ENCODE data around the gene OR10H5. TPM values are rescaled to one million over a fixed set of nuclear protein-coding genes. Genes with fewer than 3 reads are reported as not detected.
"Not testable (repeated sequence)": the region's sequence is repeated elsewhere in the genome, so short reads cannot be mapped to it uniquely, and the experiment has no call there.

Gene OR10H5
- total RNA-seq, 2 donors from 2014 or later, result not detected

DNA sequence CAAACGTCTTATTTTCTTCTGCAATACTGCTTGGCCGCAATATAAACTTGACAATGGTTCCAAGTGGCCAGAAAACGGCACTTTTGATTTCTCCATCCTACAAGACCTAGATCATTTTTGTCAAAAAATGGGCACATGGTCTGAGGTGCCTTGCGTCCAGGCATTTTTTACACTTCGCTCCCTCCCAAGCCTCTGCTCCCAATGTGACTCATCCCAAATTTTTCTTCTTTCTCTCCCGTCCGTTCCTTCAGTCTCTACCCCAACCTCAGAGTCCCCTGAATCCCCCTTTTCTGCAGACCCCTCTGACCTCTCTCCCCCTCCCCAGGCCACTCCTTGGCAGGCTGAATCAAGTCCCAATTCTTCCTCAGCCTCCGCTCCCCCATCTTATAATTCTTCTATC, 42.3 kb downstream of the OR10H5 start:
- Histone ChIP-seq H3K9me3 (no peaks in the 10 kb centered on the region), H3K27ac (no peak overlapping the region), H3K4me1 (no peaks in the 10 kb centered on the region), H3K27me3 (no peaks in the 10 kb centered on the region), H3K4me3 (no peak overlapping the region), H3K36me3 (no peaks in the 10 kb centered on the region)
- no peak for TF ChIP-seq CTCF (IDR thresholded peaks at IDR 0.05)
- no peak for DNase-seq (ENCODE audit: low spot score)

GRCh38 chr19:15831626-15832025, 44.2 kb downstream of the OR10H5 start:
- no peaks in the 10 kb centered on the region for H3K9me3 ChIP-seq
- TF ChIP-seq CTCF (IDR thresholded peaks at IDR 0.05), result no peak
- DNase-seq (ENCODE audit: low spot score), result no peak

DNA sequence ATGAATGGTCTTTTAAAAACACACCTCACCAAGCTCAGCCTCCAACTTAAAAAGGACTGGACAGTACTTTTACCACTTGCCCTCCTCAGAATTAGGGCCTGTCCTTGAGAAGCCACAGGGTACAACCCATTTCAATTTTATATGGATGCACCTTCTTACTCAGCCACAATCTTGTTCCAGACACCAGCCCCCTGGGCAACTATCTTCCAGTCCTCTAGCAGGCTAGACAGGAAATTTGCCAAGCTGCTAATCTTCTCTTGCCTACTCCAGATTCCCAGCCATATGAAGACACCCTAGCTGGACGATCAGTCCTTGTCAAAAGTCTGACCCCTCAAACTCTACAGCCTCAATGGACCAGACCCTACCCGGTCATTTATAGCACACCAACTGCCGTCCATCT, 46.8 kb downstream of the OR10H5 start:
- not testable (repeated sequence) for H3K9me3 ChIP-seq; H3K27me3 ChIP-seq; H3K4me3 ChIP-seq; H3K4me1 ChIP-seq; H3K36me3 ChIP-seq; DNase-seq (ENCODE audit: low spot score); H3K27ac ChIP-seq

More at GRCh38 chr19:15831626-15832025, 44.2 kb downstream of the OR10H5 start:
- Histone ChIP-seq H3K36me3 (no peaks in the 10 kb centered on the region), H3K27ac (no peak overlapping the region), H3K4me1 (peaks cover 0 to 8% of the 10 kb centered on the region in 2 donors), H3K4me3 (no peak overlapping the region), H3K27me3 (no peaks in the 10 kb centered on the region)

- H3K4me3 ChIP-seq, result peak overlapping the region; percentile 85 to 87
- not testable (repeated sequence) for H3K27me3 ChIP-seq; DNase-seq (ENCODE audit: low spot score); H3K36me3 ChIP-seq; H3K4me1 ChIP-seq; H3K9me3 ChIP-seq
- H3K27ac ChIP-seq, result peak overlapping the region; percentile 97 to 98
These were observed 48.3 kb downstream of the OR10H5 start for GRCh38 chr19:15835565-15836329.

DNA sequence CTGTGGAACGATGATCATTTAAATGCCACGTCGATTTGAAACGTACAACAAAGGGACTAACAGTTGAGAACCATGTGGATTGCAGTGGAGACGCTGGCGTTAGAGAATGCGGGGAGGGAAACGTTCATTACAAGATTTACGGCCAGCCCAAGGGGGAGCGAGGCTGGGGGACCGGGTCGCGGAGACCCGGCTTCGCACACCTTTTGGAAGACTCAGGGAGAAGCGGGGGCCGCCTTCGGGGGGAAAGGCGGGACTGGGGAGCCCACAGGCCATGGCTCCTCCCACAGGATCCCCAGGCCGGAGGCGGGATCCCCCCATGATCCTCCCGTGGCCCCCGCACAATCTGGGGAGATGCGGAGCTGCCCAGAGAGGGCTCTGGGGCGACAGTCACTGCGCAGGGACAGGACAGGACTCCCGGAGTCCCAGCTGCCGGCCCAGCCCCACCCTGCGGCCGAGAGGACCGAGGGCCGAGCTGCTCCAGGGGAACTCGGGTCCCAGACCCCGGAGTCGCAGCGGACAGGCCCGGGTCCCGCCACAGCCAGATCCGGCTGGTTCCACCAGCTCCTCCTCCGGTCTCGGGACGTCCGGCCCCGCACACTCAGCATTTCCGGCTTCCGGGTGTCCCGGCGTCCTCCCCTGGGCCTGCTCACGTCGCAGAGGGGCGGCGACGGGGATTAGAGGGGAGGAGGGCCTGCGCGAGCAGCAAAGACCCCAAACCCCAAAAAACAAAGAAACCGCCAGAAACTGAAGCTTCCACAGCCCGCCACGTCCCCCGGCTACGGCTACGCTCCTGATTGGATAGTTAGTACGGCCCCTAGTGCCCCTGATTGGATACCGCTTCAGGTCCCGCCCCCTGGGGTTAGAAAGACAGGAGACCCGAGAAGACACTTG, 49.1 kb downstream of the OR10H5 start:
- TF ChIP-seq CTCF (IDR thresholded peaks at IDR 0.05), result no peak
- Histone ChIP-seq H3K36me3 (no peaks in the 10 kb centered on the region), H3K4me1 (peaks cover 0 to 8% of the 10 kb centered on the region in 2 donors), H3K4me3 (peak overlapping the region; percentile 85 to 87), H3K9me3 (no peaks in the 10 kb centered on the region), H3K27ac (peak overlapping the region; percentile 97 to 98), H3K27me3 (no peaks in the 10 kb centered on the region)
- peak; percentile 98 for DNase-seq (ENCODE audit: low spot score)

DNA sequence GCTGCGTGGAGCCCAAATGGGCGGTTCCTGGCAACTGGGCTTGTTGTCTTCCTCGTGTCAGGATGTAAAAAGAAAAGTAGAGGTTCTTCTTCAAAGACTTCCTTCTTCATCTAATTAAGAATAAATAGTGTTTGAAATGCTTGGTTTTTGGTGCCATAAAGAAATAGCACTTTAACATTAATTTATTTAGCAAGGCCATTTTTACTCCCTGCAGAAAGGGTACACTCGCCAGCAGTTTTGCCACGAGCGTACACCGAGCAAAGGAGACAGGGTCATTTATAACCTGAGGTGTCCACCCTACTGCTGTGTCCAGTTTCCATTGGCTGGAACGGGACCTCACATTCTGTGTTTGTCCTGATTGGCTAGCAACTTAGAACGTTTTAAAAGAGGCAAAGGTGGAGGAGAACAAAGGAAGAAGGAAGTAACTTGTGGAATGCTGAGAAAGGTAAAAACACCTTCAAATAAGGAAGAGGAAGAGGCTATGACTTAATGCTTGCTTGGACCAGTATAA, 49.8 kb downstream of the OR10H5 start:
- peak overlapping the region; percentile 85 to 87 for H3K4me3 ChIP-seq
- TF ChIP-seq CTCF (IDR thresholded peaks at IDR 0.05), result no peak
- no peaks in the 10 kb centered on the region for H3K9me3 ChIP-seq
- no peaks in the 10 kb centered on the region for H3K36me3 ChIP-seq
- peak; percentile 59 for DNase-seq (ENCODE audit: low spot score)
- peaks cover 0 to 8% of the 10 kb centered on the region in 2 donors for H3K4me1 ChIP-seq
- H3K27me3 ChIP-seq, result no peaks in the 10 kb centered on the region
- H3K27ac ChIP-seq, result peak overlapping the region; percentile 97 to 98

Measured in right atrium auricular region (tissue), 2 donors.